ENCODE data around the gene CACNG5.

DNA sequence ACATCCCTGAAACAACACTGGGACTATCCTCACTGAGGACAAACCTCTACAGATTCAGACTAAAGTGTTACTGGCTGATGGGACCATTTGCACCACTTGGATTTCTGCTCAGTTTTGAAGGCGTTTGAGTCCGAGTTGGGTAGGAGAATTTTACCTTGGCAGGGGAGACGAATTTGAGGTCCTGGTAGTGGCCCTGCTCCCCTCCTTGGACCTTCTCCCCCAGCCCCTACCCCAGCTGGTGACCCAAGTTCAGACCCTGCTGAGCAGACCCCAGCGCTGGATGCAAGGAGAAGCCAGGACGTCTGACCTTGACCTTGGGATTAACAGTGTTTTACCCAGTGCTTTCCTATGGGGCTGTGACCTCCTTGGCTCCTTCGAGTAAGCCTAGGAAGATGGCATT, 13.6 kb downstream of the CACNG5 start:
- TF ChIP-seq, protein P1, sequence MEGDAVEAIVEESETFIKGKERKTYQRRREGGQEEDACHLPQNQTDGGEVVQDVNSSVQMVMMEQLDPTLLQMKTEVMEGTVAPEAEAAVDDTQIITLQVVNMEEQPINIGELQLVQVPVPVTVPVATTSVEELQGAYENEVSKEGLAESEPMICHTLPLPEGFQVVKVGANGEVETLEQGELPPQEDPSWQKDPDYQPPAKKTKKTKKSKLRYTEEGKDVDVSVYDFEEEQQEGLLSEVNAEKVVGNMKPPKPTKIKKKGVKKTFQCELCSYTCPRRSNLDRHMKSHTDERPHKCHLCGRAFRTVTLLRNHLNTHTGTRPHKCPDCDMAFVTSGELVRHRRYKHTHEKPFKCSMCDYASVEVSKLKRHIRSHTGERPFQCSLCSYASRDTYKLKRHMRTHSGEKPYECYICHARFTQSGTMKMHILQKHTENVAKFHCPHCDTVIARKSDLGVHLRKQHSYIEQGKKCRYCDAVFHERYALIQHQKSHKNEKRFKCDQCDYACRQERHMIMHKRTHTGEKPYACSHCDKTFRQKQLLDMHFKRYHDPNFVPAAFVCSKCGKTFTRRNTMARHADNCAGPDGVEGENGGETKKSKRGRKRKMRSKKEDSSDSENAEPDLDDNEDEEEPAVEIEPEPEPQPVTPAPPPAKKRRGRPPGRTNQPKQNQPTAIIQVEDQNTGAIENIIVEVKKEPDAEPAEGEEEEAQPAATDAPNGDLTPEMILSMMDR (IDR thresholded peaks at IDR 0.05; ENCODE audit: insufficient read depth, low read length) = no peak
- no peak for TF ChIP-seq POLR2AphosphoS5 (IDR thresholded peaks at IDR 0.05; ENCODE audit: low read depth)
